ENCODE data around the gene BICDL1.

GRCh38 chr12:120075034-120075616, 86.1 kb downstream of the BICDL1 start:
- TF ChIP-seq CTCF (IDR thresholded peaks at IDR 0.05) (no peak), POLR2A (IDR thresholded peaks at IDR 0.05) (no peak)
